ENCODE data around the gene KRTAP10-1. TPM values are rescaled to one million over a fixed set of nuclear protein-coding genes. Genes with fewer than 3 reads are reported as not detected.

KRTAP10-1 gene
- total RNA-seq, 1 donor from 2014 or later: not detected

DNA sequence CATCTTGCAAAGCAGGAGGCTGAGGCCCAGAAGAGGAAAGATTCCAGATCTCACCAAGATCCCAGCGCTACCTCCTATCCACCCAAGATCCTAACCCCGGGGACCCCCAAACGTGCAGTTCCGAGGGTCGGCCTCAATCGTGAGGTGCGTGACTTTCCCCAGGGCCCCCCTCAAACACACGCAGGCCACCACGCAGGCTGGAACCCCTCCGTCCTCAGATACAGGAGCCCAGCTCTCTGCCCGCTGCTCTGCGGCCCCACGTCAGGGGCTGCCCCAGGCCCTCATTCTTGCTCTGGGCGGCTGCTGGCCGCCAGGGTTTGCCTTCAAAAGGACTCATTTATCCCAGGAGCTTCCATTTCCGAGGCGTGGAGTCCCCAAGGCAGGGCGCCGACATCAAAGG lies 39.9 kb downstream of the KRTAP10-1 start:
- Histone ChIP-seq H3K27me3 (no peaks in the 10 kb centered on the region), H3K9me3 (no peaks in the 10 kb centered on the region), H3K4me1 (no peaks in the 10 kb centered on the region), H3K36me3 (no peaks in the 10 kb centered on the region), H3K4me3 (no peak overlapping the region), H3K27ac (no peak overlapping the region)
- intact Hi-C loops (cut with DNase I): no loop called here
- ATAC-seq (no peak), DNase-seq (no peak)
- TF ChIP-seq, protein P1, sequence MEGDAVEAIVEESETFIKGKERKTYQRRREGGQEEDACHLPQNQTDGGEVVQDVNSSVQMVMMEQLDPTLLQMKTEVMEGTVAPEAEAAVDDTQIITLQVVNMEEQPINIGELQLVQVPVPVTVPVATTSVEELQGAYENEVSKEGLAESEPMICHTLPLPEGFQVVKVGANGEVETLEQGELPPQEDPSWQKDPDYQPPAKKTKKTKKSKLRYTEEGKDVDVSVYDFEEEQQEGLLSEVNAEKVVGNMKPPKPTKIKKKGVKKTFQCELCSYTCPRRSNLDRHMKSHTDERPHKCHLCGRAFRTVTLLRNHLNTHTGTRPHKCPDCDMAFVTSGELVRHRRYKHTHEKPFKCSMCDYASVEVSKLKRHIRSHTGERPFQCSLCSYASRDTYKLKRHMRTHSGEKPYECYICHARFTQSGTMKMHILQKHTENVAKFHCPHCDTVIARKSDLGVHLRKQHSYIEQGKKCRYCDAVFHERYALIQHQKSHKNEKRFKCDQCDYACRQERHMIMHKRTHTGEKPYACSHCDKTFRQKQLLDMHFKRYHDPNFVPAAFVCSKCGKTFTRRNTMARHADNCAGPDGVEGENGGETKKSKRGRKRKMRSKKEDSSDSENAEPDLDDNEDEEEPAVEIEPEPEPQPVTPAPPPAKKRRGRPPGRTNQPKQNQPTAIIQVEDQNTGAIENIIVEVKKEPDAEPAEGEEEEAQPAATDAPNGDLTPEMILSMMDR (IDR thresholded peaks at IDR 0.05): no peak

DNA sequence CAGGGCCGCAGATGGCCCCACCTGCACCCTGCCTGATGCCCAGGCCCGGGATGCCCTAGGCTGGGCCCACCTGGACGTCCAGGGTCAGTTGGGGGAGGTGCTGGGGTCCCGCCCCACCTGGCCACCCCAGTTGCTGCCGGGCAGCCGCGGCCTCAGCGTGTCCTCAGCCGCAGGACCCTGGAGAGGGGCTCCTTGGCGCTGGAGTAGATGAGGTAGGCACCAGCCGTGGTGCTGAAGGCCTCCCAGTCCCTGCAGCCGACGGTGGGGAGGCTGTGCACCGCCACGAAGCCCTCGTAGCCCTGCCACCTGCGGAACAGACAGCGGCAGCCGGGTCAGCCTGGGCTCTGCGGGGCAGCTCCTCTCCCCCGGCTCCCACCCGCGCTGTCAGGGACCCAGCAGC lies 40.4 kb downstream of the KRTAP10-1 start:
- H3K9me3 ChIP-seq: no peaks in the 10 kb centered on the region
- no peaks in the 10 kb centered on the region for H3K36me3 ChIP-seq
- no peak for DNase-seq
- H3K4me3 ChIP-seq: no peak overlapping the region
- ATAC-seq: no peak
- intact Hi-C loops (cut with DNase I): no loop called here
- H3K27me3 ChIP-seq: no peaks in the 10 kb centered on the region
- no peak overlapping the region for H3K27ac ChIP-seq
- TF ChIP-seq, protein P1 (IDR thresholded peaks at IDR 0.05): no peak
- H3K4me1 ChIP-seq: no peaks in the 10 kb centered on the region

- Histone ChIP-seq H3K27me3 (no peaks in the 10 kb centered on the region), H3K9me3 (no peaks in the 10 kb centered on the region), H3K36me3 (no peaks in the 10 kb centered on the region), H3K27ac (no peak overlapping the region), H3K4me1 (no peaks in the 10 kb centered on the region), H3K4me3 (no peak overlapping the region)
- intact Hi-C loops (cut with DNase I): no loop called here
- DNase-seq: no peak
- ATAC-seq: no peak
- TF ChIP-seq, protein P1 (IDR thresholded peaks at IDR 0.05): no peak
Measured at GRCh38 chr21:44499211-44499560, 40.8 kb downstream of the KRTAP10-1 start.

- ATAC-seq (no peak), DNase-seq (no peak)
- Histone ChIP-seq H3K9me3 (no peaks in the 10 kb centered on the region), H3K27me3 (no peaks in the 10 kb centered on the region), H3K4me3 (no peak overlapping the region), H3K36me3 (no peaks in the 10 kb centered on the region), H3K27ac (no peak overlapping the region), H3K4me1 (no peaks in the 10 kb centered on the region)
- intact Hi-C loops (cut with DNase I): no loop called here
- TF ChIP-seq, protein P1 (IDR thresholded peaks at IDR 0.05): no peak
Measured at GRCh38 chr21:44498280-44499210, 41.5 kb downstream of the KRTAP10-1 start.

GRCh38 chr21:44497703-44498126 lies 42.3 kb downstream of the KRTAP10-1 start:
- no peak for DNase-seq
- H3K4me1 ChIP-seq: no peaks in the 10 kb centered on the region
- ATAC-seq: peak; percentile 46
- H3K27me3 ChIP-seq: no peaks in the 10 kb centered on the region
- H3K4me3 ChIP-seq: no peak overlapping the region
- H3K36me3 ChIP-seq: no peaks in the 10 kb centered on the region
- H3K9me3 ChIP-seq: peaks cover 5% of the 10 kb centered on the region
- peak overlapping the region; percentile 55 for H3K27ac ChIP-seq
- intact Hi-C loops (cut with DNase I): no loop called here
- TF ChIP-seq, protein P1 (IDR thresholded peaks at IDR 0.05): no peak
